Stimulated activated CD4-positive, alpha-beta T cell treated with anti-CD3 and anti-CD28 coated beads, Interleukin-1b, Interleukin-23, amount 100 ng/mL, for 48 hours (primary cell): ENCODE measurements around the gene POTEM.
"Not testable (repeated sequence)": the region's sequence is repeated elsewhere in the genome, so short reads cannot be mapped to it uniquely, and the experiment has no call there.

Experiments used
- DNase-seq: peaks from one replicate; pipeline ENCODE4 v3.0.0-alpha.2; 2020

POTEM gene

GRCh38 chr14:18967134-18967533 lies at the start of gene POTEM:
POTEM (plus strand) TSS chr14:18967434; CDS start chr14:18967486, 52 bp downstream.
- not testable (repeated sequence) for DNase-seq

GRCh38 chr14:18918345-18918744 lies 48.9 kb upstream of the POTEM start:
- not testable (repeated sequence) for DNase-seq

- DNase-seq: not testable (repeated sequence)
These were observed 47.2 kb upstream of the POTEM start for GRCh38 chr14:18920052-18920451.

GRCh38 chr14:18921055-18921701 lies 46.1 kb upstream of the POTEM start:
- not testable (repeated sequence) for DNase-seq

GRCh38 chr14:18936848-18937247 lies 30.4 kb upstream of the POTEM start:
- DNase-seq: not testable (repeated sequence)

GRCh38 chr14:18938733-18939132 lies 28.5 kb upstream of the POTEM start:
- not testable (repeated sequence) for DNase-seq

- DNase-seq: not testable (repeated sequence)
These were observed 17.3 kb upstream of the POTEM start for GRCh38 chr14:18949939-18950338.

- DNase-seq: not testable (repeated sequence)
These were observed 14.1 kb upstream of the POTEM start for GRCh38 chr14:18953085-18953484.

GRCh38 chr14:18955816-18956215 lies 11.4 kb upstream of the POTEM start:
- DNase-seq: not testable (repeated sequence)

GRCh38 chr14:18961576-18961975 lies 5.7 kb upstream of the POTEM start:
- DNase-seq: not testable (repeated sequence)

- DNase-seq: not testable (repeated sequence)
These were observed 5.1 kb upstream of the POTEM start for GRCh38 chr14:18962143-18962542.

GRCh38 chr14:18963276-18963675 lies 4.0 kb upstream of the POTEM start:
- DNase-seq: not testable (repeated sequence)

- DNase-seq: not testable (repeated sequence)
These were observed 2.4 kb upstream of the POTEM start for GRCh38 chr14:18964878-18965277.

- DNase-seq: not testable (repeated sequence)
These were observed 35.3 kb downstream of the POTEM start for GRCh38 chr14:19002566-19002965.

GRCh38 chr14:19006490-19006889 lies 39.3 kb downstream of the POTEM start:
- not testable (repeated sequence) for DNase-seq

- DNase-seq: not testable (repeated sequence)
These were observed 40.4 kb downstream of the POTEM start for GRCh38 chr14:19007678-19008077.

- DNase-seq: not testable (repeated sequence)
These were observed 43.8 kb downstream of the POTEM start for GRCh38 chr14:19011029-19011428.

- DNase-seq: not testable (repeated sequence)
These were observed 44.5 kb downstream of the POTEM start for GRCh38 chr14:19011703-19012102.

- DNase-seq: not testable (repeated sequence)
These were observed 48.0 kb downstream of the POTEM start for GRCh38 chr14:19015185-19015584.

- DNase-seq: not testable (repeated sequence)
These were observed 57.9 kb downstream of the POTEM start for GRCh38 chr14:19025080-19025589.

GRCh38 chr14:19026649-19027351 lies 59.6 kb downstream of the POTEM start:
- not testable (repeated sequence) for DNase-seq

GRCh38 chr14:19027895-19028294 lies 60.7 kb downstream of the POTEM start:
- not testable (repeated sequence) for DNase-seq

GRCh38 chr14:19036811-19037382 lies 69.7 kb downstream of the POTEM start:
- DNase-seq: not testable (repeated sequence)
